ENCODE results near the gene PRPF19. TPM values are rescaled to one million over a fixed set of nuclear protein-coding genes. Genes with fewer than 3 reads are reported as not detected.
A peak's percentile ranks its signal among the peaks of the same experiment; 100 is the strongest.

Gene PRPF19
- total and polyA plus RNA-seq, 2 of the 8 experiments (the other 6 are each of a cell fraction or from before 2014, with no cell fraction given), result 107 to 141 TPM

- H2BK20ac ChIP-seq (ENCODE audit: low read length), result no peak overlapping the region
- H3K18ac ChIP-seq (ENCODE audit: extremely low read depth, low read length), result peak overlapping the region; percentile 73; the same call in 1 of the 2 replicates
- ChIA-PET CTCF (ENCODE audit: partially characterized antibody) (interaction anchor here (0.8 to 1.7 kb wide), 5 partner anchors 8 to 93 kb away, joined by 3 to 7 read pairs (median 4); no protein-coding TSS in a partner anchor), POLR2A (ENCODE audit: partially characterized antibody) (interaction anchor here (0.7 to 5.7 kb wide), 6 partner anchors 10 to 33 kb away, joined by 3 to 26 read pairs (median 4); partner anchors contain the start of gene TMEM109)
- FAIRE-seq (no peak), DNase-seq (ENCODE audit: low read depth in 1 of 2, low spot score in 2 of 2) (no peak)
- H4K91ac ChIP-seq (replicated peaks; ENCODE audit: insufficient read length, low read length), result peak overlapping the region; percentile 4
- TF ChIP-seq CREB1 (IDR thresholded peaks at IDR 0.05) (no peak), TEAD4 (IDR thresholded peaks at IDR 0.05; ENCODE audit: low read depth, low read length) (no peak), HDAC6 (IDR thresholded peaks at IDR 0.05; ENCODE audit: low read depth, low read length) (no peak), POLR2AphosphoS5 (IDR thresholded peaks at IDR 0.05; ENCODE audit: low read depth, low read length) (no peak), POU5F1 (IDR thresholded peaks at IDR 0.05; ENCODE audit: low read depth, low read length) (no peak), TCF12 (IDR thresholded peaks at IDR 0.05; ENCODE audit: low read depth, low read length) (no peak)
- no peak overlapping the region for H3K56ac ChIP-seq (replicated peaks; ENCODE audit: insufficient read length, low read depth, low read length)
- H3K4me1 ChIP-seq (replicated peaks in 1 of 4; ENCODE audit: control insufficient read depth in 3 of 4, insufficient read depth in 4 of 4, low read length in 3 of 4), result peaks cover 5 to 14% (median 5%) of the 10 kb centered on the region in 4 experiments; a peak in 6 of 7 replicates
- peaks cover 5 to 23% (median 12%) of the 10 kb centered on the region in 4 experiments; a peak in 7 of 8 replicates for H3K36me3 ChIP-seq (ENCODE audit: control insufficient read depth in 2 of 4, insufficient read depth in 4 of 4, low read length in 3 of 4)
- H2BK5ac ChIP-seq (ENCODE audit: low read depth, low read length), result 0 out of 2 replicates have a peak overlapping the region, but pooled peaks have one; percentile 44
- no peak overlapping the region for H3K14ac ChIP-seq (ENCODE audit: insufficient read length)
- peak overlapping the region; percentile 71 for H4K8ac ChIP-seq (ENCODE audit: extremely low read depth, insufficient read depth, low read length)
- H2BK15ac ChIP-seq (ENCODE audit: low read length), result peak overlapping the region; percentile 6; the same call in 1 of the 2 replicates
- H3K79me1 ChIP-seq (ENCODE audit: low read depth, low read length), result peaks cover 11% of the 10 kb centered on the region
- no peak overlapping the region for H2BK120ac ChIP-seq (replicated peaks; ENCODE audit: low read depth, low read length)
- peaks cover 0 to 5% of the 10 kb centered on the region in 2 experiments; a peak in 1 of 4 replicates for H3K79me2 ChIP-seq (ENCODE audit: control insufficient read depth in 1 of 2, insufficient read depth in 2 of 2, low read length in 2 of 2)
- peaks cover 0 to 3% (median 0%) of the 10 kb centered on the region in 4 experiments; a peak in 1 of 7 replicates for H3K27me3 ChIP-seq (replicated peaks in 1 of 4; ENCODE audit: control insufficient read depth in 3 of 4, extremely low read depth in 1 of 4, insufficient read depth in 3 of 4, low read length in 3 of 4)
- no peak overlapping the region for H3K23ac ChIP-seq (ENCODE audit: insufficient read length)
- H4K20me1 ChIP-seq (replicated peaks in 1 of 2; ENCODE audit: control insufficient read depth in 1 of 2, insufficient read depth in 2 of 2, low read length in 2 of 2), result peaks cover 9 to 16% of the 10 kb centered on the region in 2 experiments
- peaks cover 11% of the 10 kb centered on the region; the same call in 1 of the 2 replicates for H3K23me2 ChIP-seq (ENCODE audit: low read depth, low read length)
- H3K4ac ChIP-seq (replicated peaks; ENCODE audit: insufficient read length, low read depth, low read length), result no peak overlapping the region
- no peak overlapping the region for H3K9ac ChIP-seq (replicated peaks in 1 of 4; ENCODE audit: extremely low read depth in 1 of 4, low read depth in 3 of 4, low read length in 3 of 4)
- peak overlapping the region; percentile 68 to 91 for H3K4me2 ChIP-seq (ENCODE audit: insufficient read depth in 1 of 2, low read depth in 2 of 2, low read length in 2 of 2)
- no peak overlapping the region for H4K5ac ChIP-seq (ENCODE audit: insufficient read length, low read depth, low read length)
- 63% methylated on average over 6 of the region's 6 CpGs; no CpG with 5 or more reads in 1 of the 2 experiments for WGBS, 2 experiments (ENCODE audit: extremely low coverage in 1 of 2, insufficient coverage in 1 of 2, insufficient read length in 1 of 2, insufficient replicate concordance in 2 of 2, low coverage in 1 of 2, low lambda C conversion rate in 2 of 2, missing lambda C conversion rate in 1 of 2)
- H2AK5ac ChIP-seq (ENCODE audit: low read depth, low read length), result no peak overlapping the region
- H2BK12ac ChIP-seq (ENCODE audit: low read depth, low read length), result peak overlapping the region; percentile 43; the same call in 1 of the 2 replicates
- H3K9me3 ChIP-seq (ENCODE audit: insufficient read depth in 2 of 2, low read depth in 1 of 2, low read length in 1 of 2), result no peaks in the 10 kb centered on the region
- H3K4me3 ChIP-seq (ENCODE audit: extremely low read depth in 1 of 4, insufficient read depth in 2 of 4, low read depth in 3 of 4, low read length in 4 of 4), result peak overlapping the region in 3 of 4 experiments; percentile 70 to 95 (median 82); a peak in 7 of 8 replicates
- no peak overlapping the region for H3K27ac ChIP-seq (ENCODE audit: low read depth, low read length)
- peak overlapping the region; percentile 61; the same call in 1 of the 2 replicates for H2AFZ ChIP-seq (ENCODE audit: low read length)
Measured at GRCh38 chr11:60923800-60924109, 17.4 kb upstream of the PRPF19 start.
